H9 (cell line): ENCODE measurements around the gene HSPA5. TPM values are rescaled to one million over a fixed set of nuclear protein-coding genes. Genes with fewer than 3 reads are reported as not detected.

Experiments used
- DNase-seq: peaks from one replicate; pipeline ENCODE4 v3.0.0-alpha.2; 2017
- H2AFZ ChIP-seq: one replicate; pipeline ENCODE4 v1.6.1; 2013; ENCODE audit warnings: mild to moderate bottlenecking, low read length, control low read depth, moderate library complexity
- H2AK5ac ChIP-seq: 2 replicates; pipeline ENCODE4 v1.6.1; 2013; ENCODE audit warnings: low read length, control low read depth, mixed read lengths; ENCODE audit not compliant: insufficient read length
- H2BK120ac ChIP-seq: one replicate; pipeline ENCODE4 v1.6.1; 2013; ENCODE audit warnings: low read depth, mild to moderate bottlenecking, low read length, control low read depth, inconsistent platforms; ENCODE audit not compliant: poor library complexity, severe bottlenecking
- H2BK12ac ChIP-seq: 2 replicates; pipeline ENCODE4 v1.6.1; 2013; ENCODE audit warnings: low read length, control low read depth, mixed read lengths, low read depth; ENCODE audit not compliant: insufficient read length
- H2BK15ac ChIP-seq: 2 replicates; pipeline ENCODE4 v1.6.1; 2013; ENCODE audit warnings: low read depth, low read length, control low read depth
- H2BK20ac ChIP-seq: one replicate; pipeline ENCODE4 v1.6.1; 2013; ENCODE audit warnings: low read depth, mild to moderate bottlenecking, low read length, control low read depth, inconsistent platforms; ENCODE audit not compliant: poor library complexity, severe bottlenecking
- H2BK5ac ChIP-seq: 2 replicates; pipeline ENCODE4 v1.6.1; 2013; ENCODE audit warnings: low read length, control low read depth, mixed read lengths; ENCODE audit not compliant: insufficient read length
- H3K14ac ChIP-seq: 2 replicates; pipeline ENCODE4 v1.6.1; 2013; ENCODE audit warnings: low read length, control low read depth; ENCODE audit not compliant: insufficient read depth
- H3K18ac ChIP-seq: 2 replicates; pipeline ENCODE4 v1.6.1; 2013; ENCODE audit warnings: low read depth, mild to moderate bottlenecking, mixed read lengths, low read length, control low read depth; ENCODE audit not compliant: insufficient read length
- H3K23ac ChIP-seq: 2 replicates; pipeline ENCODE4 v1.6.1; 2013; ENCODE audit warnings: low read length, control low read depth, mixed read lengths, low read depth; ENCODE audit not compliant: insufficient read length
- H3K23me2 ChIP-seq: 2 replicates; pipeline ENCODE4 v1.6.1; 2013; ENCODE audit warnings: low read depth, mild to moderate bottlenecking, mixed read lengths, low read length, control low read depth; ENCODE audit not compliant: insufficient read length, poor library complexity, severe bottlenecking
- H3K27ac ChIP-seq: 2 replicates; pipeline ENCODE4 v1.5.1; 2013; ENCODE audit warnings: low read length, control low read depth, mixed read lengths, low read depth; ENCODE audit not compliant: insufficient read length
- H3K27me3 ChIP-seq: 2 replicates; pipeline ENCODE4 v1.6.1; 2013; ENCODE audit warnings: low read length, control low read depth, inconsistent platforms; ENCODE audit not compliant: insufficient read depth
- H3K4ac ChIP-seq: 2 replicates; pipeline ENCODE4 v1.6.1; 2013; ENCODE audit warnings: low read depth, mild to moderate bottlenecking, control low read depth, inconsistent platforms, low read length, moderate library complexity
- H3K4me1 ChIP-seq: 2 replicates; pipeline ENCODE4 v1.6.1; 2013; ENCODE audit warnings: low read length, control low read depth, inconsistent platforms; ENCODE audit not compliant: insufficient read depth
- H3K4me2 ChIP-seq: 2 replicates; pipeline ENCODE4 v1.6.1; 2013; ENCODE audit warnings: low read length, control low read depth, mixed read lengths; ENCODE audit not compliant: insufficient read length, insufficient read depth
- H3K56ac ChIP-seq: 2 replicates; pipeline ENCODE4 v1.6.1; 2013; ENCODE audit warnings: low read depth, mild to moderate bottlenecking, mixed read lengths, low read length, control low read depth; ENCODE audit not compliant: insufficient read length
- H3K79me1 ChIP-seq: 2 replicates; pipeline ENCODE4 v1.6.1; 2013; ENCODE audit warnings: low read depth, mild to moderate bottlenecking, moderate library complexity, low read length, control low read depth, inconsistent platforms; ENCODE audit not compliant: insufficient read depth, poor library complexity, severe bottlenecking
- H3K79me2 ChIP-seq: 2 replicates; pipeline ENCODE4 v1.6.1; 2013; ENCODE audit warnings: low read length, control low read depth, inconsistent platforms; ENCODE audit not compliant: insufficient read depth
- H3K9ac ChIP-seq: 2 replicates; pipeline ENCODE4 v1.6.1; 2013; ENCODE audit warnings: low read length, control low read depth, mixed read lengths; ENCODE audit not compliant: insufficient read length; ENCODE audit errors: extremely low read depth
- H3K9me3 ChIP-seq: one replicate; pipeline ENCODE4 v1.6.1; 2013; ENCODE audit warnings: low read depth, low read length, inconsistent platforms; ENCODE audit not compliant: control insufficient read depth
- H3T11ph ChIP-seq: one replicate; pipeline ENCODE4 v1.6.1; 2013; ENCODE audit warnings: mild to moderate bottlenecking, low read length, control low read depth, inconsistent platforms
- H4K20me1 ChIP-seq: one replicate; pipeline ENCODE4 v1.6.1; 2013; ENCODE audit not compliant: control insufficient read depth, insufficient read length, insufficient read depth
- H4K5ac ChIP-seq: 2 replicates; pipeline ENCODE4 v1.6.1; 2013; ENCODE audit warnings: low read depth, mild to moderate bottlenecking, mixed read lengths, low read length, control low read depth; ENCODE audit not compliant: insufficient read length
- H4K8ac ChIP-seq: replicated peaks from 2 replicates; pipeline ENCODE4 v1.6.1; 2013; ENCODE audit warnings: low read length, control low read depth, mixed read lengths, low read depth; ENCODE audit not compliant: insufficient read length
- H4K91ac ChIP-seq: 2 replicates; pipeline ENCODE4 v1.6.1; 2013; ENCODE audit warnings: low read depth, mild to moderate bottlenecking, moderate library complexity, mixed read lengths, low read length, control low read depth; ENCODE audit not compliant: insufficient read length
- H3K27ac Mint-ChIP-seq, 3 experiments: 2 replicates in 2 of 3; 3 replicates in 1 of 3; pipeline ENCODE4 v1.8.0; 2020 to 2021; ENCODE audit warnings: mixed read lengths in 3 of 3, mild to moderate bottlenecking in 1 of 3, moderate library complexity in 1 of 3
- H3K27me3 Mint-ChIP-seq: 2 replicates; pipeline ENCODE4 v1.8.0; 2021; ENCODE audit warnings: low read depth, mild to moderate bottlenecking, moderate library complexity, mixed read lengths
- H3K36me3 Mint-ChIP-seq, 3 experiments: 2 replicates in 2 of 3; 3 replicates in 1 of 3; pipeline ENCODE4 v1.8.0; 2020 to 2021; ENCODE audit warnings: low read depth in 3 of 3, mixed read lengths in 3 of 3; ENCODE audit not compliant: insufficient read depth in 1 of 3
- H3K4me1 Mint-ChIP-seq, 2 experiments: 2 replicates each; pipeline ENCODE4 v1.8.0; 2020; ENCODE audit warnings: mixed read lengths in 2 of 2
- H3K4me3 Mint-ChIP-seq, 2 experiments: 2 replicates in 1 of 2; 3 replicates in 1 of 2; pipeline ENCODE4 v1.8.0; 2020 to 2021; ENCODE audit warnings: mild to moderate bottlenecking in 2 of 2, mixed read lengths in 2 of 2, moderate library complexity in 1 of 2
- H3K9me3 Mint-ChIP-seq, 2 experiments: 2 replicates in 1 of 2; 3 replicates in 1 of 2; pipeline ENCODE4 v1.8.0; 2020; ENCODE audit warnings: mild to moderate bottlenecking in 2 of 2, mixed read lengths in 2 of 2, moderate library complexity in 1 of 2
- WGBS: extraction: QIAGEN DNeasy Blood & Tissue Kit; methylation state at CpG from one replicate; pipeline ENCODE4 v1.1.7; 2013; ENCODE audit warnings: missing lambda C conversion rate, low lambda C conversion rate, mixed read lengths; ENCODE audit not compliant: insufficient read length; ENCODE audit errors: extremely low coverage; 5-methylcytosine and 5-hydroxymethylcytosine counted together
- total RNA-seq: library from RNA; stranded (reverse); gene quantifications from 2 replicates; pipeline ENCODE4 v1.2.1, GENCODE V29; 2021
- TF ChIP-seq, protein P1 (sequence below): fragments of 200-600 bp; sonication (generic); conservative IDR thresholded peaks from 3 replicates; pipeline ENCODE4 v1.8.0; 2021; ENCODE audit warnings: antibody characterized with exemption, mild to moderate bottlenecking

Gene HSPA5
- total RNA-seq, 1 experiment from 2014 or later, result 240 TPM

GRCh38 chr9:125272697-125273096 lies 31.6 kb upstream of the HSPA5 start:
- Histone ChIP-seq H3K23ac (no peak overlapping the region), H3K4me2 (no peak overlapping the region), H3T11ph (no peak overlapping the region), H2BK20ac (no peak overlapping the region), H3K18ac (no peak overlapping the region), H2BK12ac (no peak overlapping the region), H3K4me1 (no peaks in the 10 kb centered on the region), H3K56ac (no peak overlapping the region), H2BK15ac (no peak overlapping the region), H3K27me3 (no peaks in the 10 kb centered on the region), H4K8ac (no peak overlapping the region), H3K4ac (no peak overlapping the region), H2AFZ (no peak overlapping the region), H2BK120ac (no peak overlapping the region), H3K79me2 (peaks cover 10% of the 10 kb centered on the region; the same call in 1 of the 2 replicates), H3K79me1 (no peaks in the 10 kb centered on the region), H4K91ac (no peak overlapping the region), H2AK5ac (no peak overlapping the region), H3K23me2 (no peaks in the 10 kb centered on the region), H4K5ac (no peak overlapping the region), H2BK5ac (no peak overlapping the region), H3K27ac (no peak overlapping the region), H3K14ac (no peak overlapping the region), H3K9me3 (no peaks in the 10 kb centered on the region), H4K20me1 (no peaks in the 10 kb centered on the region), H3K9ac (peak overlapping the region; percentile 23)
- Mint-ChIP-seq H3K4me3 (no peak overlapping the region), H3K36me3 (peaks cover 0 to 6% (median 4%) of the 10 kb centered on the region in 3 experiments; a peak in 1 of 7 replicates), H3K4me1 (peaks cover 26 to 31% of the 10 kb centered on the region in 2 experiments), H3K27ac (peak overlapping the region in 1 of 3 experiments; percentile 86; a peak in 2 of 7 replicates), H3K9me3 (no peaks in the 10 kb centered on the region), H3K27me3 (no peaks in the 10 kb centered on the region)
- TF ChIP-seq, protein P1, sequence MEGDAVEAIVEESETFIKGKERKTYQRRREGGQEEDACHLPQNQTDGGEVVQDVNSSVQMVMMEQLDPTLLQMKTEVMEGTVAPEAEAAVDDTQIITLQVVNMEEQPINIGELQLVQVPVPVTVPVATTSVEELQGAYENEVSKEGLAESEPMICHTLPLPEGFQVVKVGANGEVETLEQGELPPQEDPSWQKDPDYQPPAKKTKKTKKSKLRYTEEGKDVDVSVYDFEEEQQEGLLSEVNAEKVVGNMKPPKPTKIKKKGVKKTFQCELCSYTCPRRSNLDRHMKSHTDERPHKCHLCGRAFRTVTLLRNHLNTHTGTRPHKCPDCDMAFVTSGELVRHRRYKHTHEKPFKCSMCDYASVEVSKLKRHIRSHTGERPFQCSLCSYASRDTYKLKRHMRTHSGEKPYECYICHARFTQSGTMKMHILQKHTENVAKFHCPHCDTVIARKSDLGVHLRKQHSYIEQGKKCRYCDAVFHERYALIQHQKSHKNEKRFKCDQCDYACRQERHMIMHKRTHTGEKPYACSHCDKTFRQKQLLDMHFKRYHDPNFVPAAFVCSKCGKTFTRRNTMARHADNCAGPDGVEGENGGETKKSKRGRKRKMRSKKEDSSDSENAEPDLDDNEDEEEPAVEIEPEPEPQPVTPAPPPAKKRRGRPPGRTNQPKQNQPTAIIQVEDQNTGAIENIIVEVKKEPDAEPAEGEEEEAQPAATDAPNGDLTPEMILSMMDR, result no peak
- no CpG with 5 or more reads among the region's 3 CpGs for WGBS
- no peak for DNase-seq
